HEK293 (cell line): ENCODE results near the gene LRRC74A.

Experiments
- KLF8 ChIP-seq: fragments of 450-650 bp; formaldehyde crosslinking; IDR thresholded peaks from 2 replicates; pipeline ENCODE4 v1.5.1; 2016; ENCODE audit warnings: missing biosample characterization, missing genetic modification characterization
- OVOL3 ChIP-seq: fragments of 450-650 bp; formaldehyde crosslinking; IDR thresholded peaks from 2 replicates; pipeline ENCODE4 v1.5.1; 2016; ENCODE audit warnings: missing biosample characterization, missing genetic modification characterization
- YY1 ChIP-seq: fragments of 450-650 bp; formaldehyde crosslinking; IDR thresholded peaks from 2 replicates; pipeline ENCODE4 v1.5.1; 2018; ENCODE audit warnings: missing biosample characterization, missing genetic modification characterization
- ZBTB17 ChIP-seq: fragments of 450-650 bp; formaldehyde crosslinking; IDR thresholded peaks from 2 replicates; pipeline ENCODE4 v1.5.1; 2016; ENCODE audit warnings: missing biosample characterization, missing genetic modification characterization
- ZFHX2 ChIP-seq: fragments of 450-650 bp; formaldehyde crosslinking; conservative IDR thresholded peaks from 2 replicates; pipeline ENCODE4 v1.5.1; 2016; ENCODE audit warnings: missing biosample characterization, missing genetic modification characterization
- ZNF394 ChIP-seq: fragments of 450-650 bp; formaldehyde crosslinking; IDR thresholded peaks from 2 replicates; pipeline ENCODE4 v1.5.1; 2016; ENCODE audit warnings: missing biosample characterization, missing genetic modification characterization, mild to moderate bottlenecking, moderate library complexity, borderline replicate concordance
- ZSCAN16 ChIP-seq: fragments of 450-650 bp; formaldehyde crosslinking; IDR thresholded peaks from 2 replicates; pipeline ENCODE4 v1.5.1; 2016; ENCODE audit warnings: missing biosample characterization, missing genetic modification characterization
- TF ChIP-seq, protein P1 (sequence below): fragments of 450-650 bp; formaldehyde crosslinking; conservative IDR thresholded peaks from 2 replicates; pipeline ENCODE4 v1.5.1; 2016; ENCODE audit warnings: low read depth, missing biosample characterization, missing genetic modification characterization
- TF ChIP-seq, protein P2 (sequence below): fragments of 450-650 bp; formaldehyde crosslinking; IDR thresholded peaks from 2 replicates; pipeline ENCODE4 v1.5.1; 2016; ENCODE audit warnings: missing biosample characterization, missing genetic modification characterization
- TF ChIP-seq, protein P3 (sequence below): fragments of 450-650 bp; formaldehyde crosslinking; IDR thresholded peaks from 2 replicates; pipeline ENCODE4 v1.5.1; 2016; ENCODE audit warnings: missing biosample characterization, missing genetic modification characterization
- TF ChIP-seq, protein P4 (sequence below): fragments of 450-650 bp; formaldehyde crosslinking; IDR thresholded peaks from 2 replicates; pipeline ENCODE4 v1.5.1; 2016; ENCODE audit warnings: missing biosample characterization, missing genetic modification characterization
- TF ChIP-seq, protein P5 (sequence below): fragments of 450-650 bp; formaldehyde crosslinking; IDR thresholded peaks from 2 replicates; pipeline ENCODE4 v1.5.1; 2017; ENCODE audit warnings: missing biosample characterization, missing genetic modification characterization

DNA sequence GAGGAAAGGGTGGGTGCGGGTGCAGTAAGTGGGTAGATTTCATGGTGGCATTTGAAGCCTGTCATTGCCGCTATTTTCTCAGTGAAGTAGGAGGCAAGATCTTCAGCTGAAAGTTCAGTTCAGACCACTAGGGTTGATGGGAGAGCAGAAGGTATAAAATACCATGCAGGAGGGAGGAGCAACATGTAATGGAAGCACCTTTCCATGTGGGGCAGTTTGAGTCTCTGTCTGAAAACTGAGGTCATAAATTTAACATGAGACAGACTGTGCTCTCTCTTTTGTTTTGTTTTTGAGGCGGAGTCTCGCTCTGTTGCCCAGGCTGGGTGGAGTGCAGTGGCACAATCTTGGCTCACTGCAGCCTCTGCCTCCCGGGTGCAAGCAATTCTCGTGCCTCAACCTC lies 22.7 kb downstream of the LRRC74A start:
- TF ChIP-seq, protein P1, sequence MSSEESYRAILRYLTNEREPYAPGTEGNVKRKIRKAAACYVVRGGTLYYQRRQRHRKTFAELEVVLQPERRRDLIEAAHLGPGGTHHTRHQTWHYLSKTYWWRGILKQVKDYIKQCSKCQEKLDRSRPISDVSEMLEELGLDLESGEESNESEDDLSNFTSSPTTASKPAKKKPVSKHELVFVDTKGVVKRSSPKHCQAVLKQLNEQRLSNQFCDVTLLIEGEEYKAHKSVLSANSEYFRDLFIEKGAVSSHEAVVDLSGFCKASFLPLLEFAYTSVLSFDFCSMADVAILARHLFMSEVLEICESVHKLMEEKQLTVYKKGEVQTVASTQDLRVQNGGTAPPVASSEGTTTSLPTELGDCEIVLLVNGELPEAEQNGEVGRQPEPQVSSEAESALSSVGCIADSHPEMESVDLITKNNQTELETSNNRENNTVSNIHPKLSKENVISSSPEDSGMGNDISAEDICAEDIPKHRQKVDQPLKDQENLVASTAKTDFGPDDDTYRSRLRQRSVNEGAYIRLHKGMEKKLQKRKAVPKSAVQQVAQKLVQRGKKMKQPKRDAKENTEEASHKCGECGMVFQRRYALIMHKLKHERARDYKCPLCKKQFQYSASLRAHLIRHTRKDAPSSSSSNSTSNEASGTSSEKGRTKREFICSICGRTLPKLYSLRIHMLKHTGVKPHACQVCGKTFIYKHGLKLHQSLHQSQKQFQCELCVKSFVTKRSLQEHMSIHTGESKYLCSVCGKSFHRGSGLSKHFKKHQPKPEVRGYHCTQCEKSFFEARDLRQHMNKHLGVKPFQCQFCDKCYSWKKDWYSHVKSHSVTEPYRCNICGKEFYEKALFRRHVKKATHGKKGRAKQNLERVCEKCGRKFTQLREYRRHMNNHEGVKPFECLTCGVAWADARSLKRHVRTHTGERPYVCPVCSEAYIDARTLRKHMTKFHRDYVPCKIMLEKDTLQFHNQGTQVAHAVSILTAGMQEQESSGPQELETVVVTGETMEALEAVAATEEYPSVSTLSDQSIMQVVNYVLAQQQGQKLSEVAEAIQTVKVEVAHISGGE (tag by site-specific recombination) = no peak
- TF ChIP-seq, protein P2, sequence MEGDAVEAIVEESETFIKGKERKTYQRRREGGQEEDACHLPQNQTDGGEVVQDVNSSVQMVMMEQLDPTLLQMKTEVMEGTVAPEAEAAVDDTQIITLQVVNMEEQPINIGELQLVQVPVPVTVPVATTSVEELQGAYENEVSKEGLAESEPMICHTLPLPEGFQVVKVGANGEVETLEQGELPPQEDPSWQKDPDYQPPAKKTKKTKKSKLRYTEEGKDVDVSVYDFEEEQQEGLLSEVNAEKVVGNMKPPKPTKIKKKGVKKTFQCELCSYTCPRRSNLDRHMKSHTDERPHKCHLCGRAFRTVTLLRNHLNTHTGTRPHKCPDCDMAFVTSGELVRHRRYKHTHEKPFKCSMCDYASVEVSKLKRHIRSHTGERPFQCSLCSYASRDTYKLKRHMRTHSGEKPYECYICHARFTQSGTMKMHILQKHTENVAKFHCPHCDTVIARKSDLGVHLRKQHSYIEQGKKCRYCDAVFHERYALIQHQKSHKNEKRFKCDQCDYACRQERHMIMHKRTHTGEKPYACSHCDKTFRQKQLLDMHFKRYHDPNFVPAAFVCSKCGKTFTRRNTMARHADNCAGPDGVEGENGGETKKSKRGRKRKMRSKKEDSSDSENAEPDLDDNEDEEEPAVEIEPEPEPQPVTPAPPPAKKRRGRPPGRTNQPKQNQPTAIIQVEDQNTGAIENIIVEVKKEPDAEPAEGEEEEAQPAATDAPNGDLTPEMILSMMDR (tag by site-specific recombination) = no peak
- TF ChIP-seq ZFHX2 (tag by site-specific recombination) = no peak
- no peak for TF ChIP-seq YY1 (tag by site-specific recombination)
- no peak for TF ChIP-seq KLF8 (tag by site-specific recombination)
- no peak for TF ChIP-seq ZNF394
- TF ChIP-seq ZBTB17 (tag by site-specific recombination) = no peak
- no peak for TF ChIP-seq ZSCAN16
- TF ChIP-seq OVOL3 = no peak
- TF ChIP-seq, protein P3, sequence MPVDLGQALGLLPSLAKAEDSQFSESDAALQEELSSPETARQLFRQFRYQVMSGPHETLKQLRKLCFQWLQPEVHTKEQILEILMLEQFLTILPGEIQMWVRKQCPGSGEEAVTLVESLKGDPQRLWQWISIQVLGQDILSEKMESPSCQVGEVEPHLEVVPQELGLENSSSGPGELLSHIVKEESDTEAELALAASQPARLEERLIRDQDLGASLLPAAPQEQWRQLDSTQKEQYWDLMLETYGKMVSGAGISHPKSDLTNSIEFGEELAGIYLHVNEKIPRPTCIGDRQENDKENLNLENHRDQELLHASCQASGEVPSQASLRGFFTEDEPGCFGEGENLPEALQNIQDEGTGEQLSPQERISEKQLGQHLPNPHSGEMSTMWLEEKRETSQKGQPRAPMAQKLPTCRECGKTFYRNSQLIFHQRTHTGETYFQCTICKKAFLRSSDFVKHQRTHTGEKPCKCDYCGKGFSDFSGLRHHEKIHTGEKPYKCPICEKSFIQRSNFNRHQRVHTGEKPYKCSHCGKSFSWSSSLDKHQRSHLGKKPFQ (tag by site-specific recombination) = no peak
- TF ChIP-seq, protein P4, sequence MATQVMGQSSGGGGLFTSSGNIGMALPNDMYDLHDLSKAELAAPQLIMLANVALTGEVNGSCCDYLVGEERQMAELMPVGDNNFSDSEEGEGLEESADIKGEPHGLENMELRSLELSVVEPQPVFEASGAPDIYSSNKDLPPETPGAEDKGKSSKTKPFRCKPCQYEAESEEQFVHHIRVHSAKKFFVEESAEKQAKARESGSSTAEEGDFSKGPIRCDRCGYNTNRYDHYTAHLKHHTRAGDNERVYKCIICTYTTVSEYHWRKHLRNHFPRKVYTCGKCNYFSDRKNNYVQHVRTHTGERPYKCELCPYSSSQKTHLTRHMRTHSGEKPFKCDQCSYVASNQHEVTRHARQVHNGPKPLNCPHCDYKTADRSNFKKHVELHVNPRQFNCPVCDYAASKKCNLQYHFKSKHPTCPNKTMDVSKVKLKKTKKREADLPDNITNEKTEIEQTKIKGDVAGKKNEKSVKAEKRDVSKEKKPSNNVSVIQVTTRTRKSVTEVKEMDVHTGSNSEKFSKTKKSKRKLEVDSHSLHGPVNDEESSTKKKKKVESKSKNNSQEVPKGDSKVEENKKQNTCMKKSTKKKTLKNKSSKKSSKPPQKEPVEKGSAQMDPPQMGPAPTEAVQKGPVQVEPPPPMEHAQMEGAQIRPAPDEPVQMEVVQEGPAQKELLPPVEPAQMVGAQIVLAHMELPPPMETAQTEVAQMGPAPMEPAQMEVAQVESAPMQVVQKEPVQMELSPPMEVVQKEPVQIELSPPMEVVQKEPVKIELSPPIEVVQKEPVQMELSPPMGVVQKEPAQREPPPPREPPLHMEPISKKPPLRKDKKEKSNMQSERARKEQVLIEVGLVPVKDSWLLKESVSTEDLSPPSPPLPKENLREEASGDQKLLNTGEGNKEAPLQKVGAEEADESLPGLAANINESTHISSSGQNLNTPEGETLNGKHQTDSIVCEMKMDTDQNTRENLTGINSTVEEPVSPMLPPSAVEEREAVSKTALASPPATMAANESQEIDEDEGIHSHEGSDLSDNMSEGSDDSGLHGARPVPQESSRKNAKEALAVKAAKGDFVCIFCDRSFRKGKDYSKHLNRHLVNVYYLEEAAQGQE (tag by site-specific recombination) = no peak
- TF ChIP-seq, protein P5, sequence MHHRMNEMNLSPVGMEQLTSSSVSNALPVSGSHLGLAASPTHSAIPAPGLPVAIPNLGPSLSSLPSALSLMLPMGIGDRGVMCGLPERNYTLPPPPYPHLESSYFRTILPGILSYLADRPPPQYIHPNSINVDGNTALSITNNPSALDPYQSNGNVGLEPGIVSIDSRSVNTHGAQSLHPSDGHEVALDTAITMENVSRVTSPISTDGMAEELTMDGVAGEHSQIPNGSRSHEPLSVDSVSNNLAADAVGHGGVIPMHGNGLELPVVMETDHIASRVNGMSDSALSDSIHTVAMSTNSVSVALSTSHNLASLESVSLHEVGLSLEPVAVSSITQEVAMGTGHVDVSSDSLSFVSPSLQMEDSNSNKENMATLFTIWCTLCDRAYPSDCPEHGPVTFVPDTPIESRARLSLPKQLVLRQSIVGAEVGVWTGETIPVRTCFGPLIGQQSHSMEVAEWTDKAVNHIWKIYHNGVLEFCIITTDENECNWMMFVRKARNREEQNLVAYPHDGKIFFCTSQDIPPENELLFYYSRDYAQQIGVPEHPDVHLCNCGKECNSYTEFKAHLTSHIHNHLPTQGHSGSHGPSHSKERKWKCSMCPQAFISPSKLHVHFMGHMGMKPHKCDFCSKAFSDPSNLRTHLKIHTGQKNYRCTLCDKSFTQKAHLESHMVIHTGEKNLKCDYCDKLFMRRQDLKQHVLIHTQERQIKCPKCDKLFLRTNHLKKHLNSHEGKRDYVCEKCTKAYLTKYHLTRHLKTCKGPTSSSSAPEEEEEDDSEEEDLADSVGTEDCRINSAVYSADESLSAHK (tag by site-specific recombination) = no peak
